ENCODE measurements around the gene ZACN. TPM values are rescaled to one million over a fixed set of nuclear protein-coding genes. Genes with fewer than 3 reads are reported as not detected.

Gene ZACN
- total RNA-seq, 1 donor from 2014 or later: not detected

GRCh38 chr17:76071531-76072147 lies 7.3 kb upstream of the ZACN start:
- peaks cover 29% of the 10 kb centered on the region for H3K4me1 ChIP-seq
- H3K9ac ChIP-seq: peak overlapping the region; percentile 67
- no peaks in the 10 kb centered on the region for H3K9me3 ChIP-seq (ENCODE audit: low read depth)
- peaks cover 39% of the 10 kb centered on the region for H3K79me2 ChIP-seq (ENCODE audit: low read depth)
- DNase-seq (ENCODE audit: low spot score): no peak
- TF ChIP-seq EZH2phosphoT487 (IDR thresholded peaks at IDR 0.05): no peak
- TF ChIP-seq, protein P1, sequence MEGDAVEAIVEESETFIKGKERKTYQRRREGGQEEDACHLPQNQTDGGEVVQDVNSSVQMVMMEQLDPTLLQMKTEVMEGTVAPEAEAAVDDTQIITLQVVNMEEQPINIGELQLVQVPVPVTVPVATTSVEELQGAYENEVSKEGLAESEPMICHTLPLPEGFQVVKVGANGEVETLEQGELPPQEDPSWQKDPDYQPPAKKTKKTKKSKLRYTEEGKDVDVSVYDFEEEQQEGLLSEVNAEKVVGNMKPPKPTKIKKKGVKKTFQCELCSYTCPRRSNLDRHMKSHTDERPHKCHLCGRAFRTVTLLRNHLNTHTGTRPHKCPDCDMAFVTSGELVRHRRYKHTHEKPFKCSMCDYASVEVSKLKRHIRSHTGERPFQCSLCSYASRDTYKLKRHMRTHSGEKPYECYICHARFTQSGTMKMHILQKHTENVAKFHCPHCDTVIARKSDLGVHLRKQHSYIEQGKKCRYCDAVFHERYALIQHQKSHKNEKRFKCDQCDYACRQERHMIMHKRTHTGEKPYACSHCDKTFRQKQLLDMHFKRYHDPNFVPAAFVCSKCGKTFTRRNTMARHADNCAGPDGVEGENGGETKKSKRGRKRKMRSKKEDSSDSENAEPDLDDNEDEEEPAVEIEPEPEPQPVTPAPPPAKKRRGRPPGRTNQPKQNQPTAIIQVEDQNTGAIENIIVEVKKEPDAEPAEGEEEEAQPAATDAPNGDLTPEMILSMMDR (IDR thresholded peaks at IDR 0.05): no peak
- TF ChIP-seq EZH2 (IDR thresholded peaks at IDR 0.05): no peak
- H3K27me3 Mint-ChIP-seq (ENCODE audit: insufficient read depth, low read depth): peaks cover 29% of the 10 kb centered on the region
- H3K9me3 Mint-ChIP-seq: no peaks in the 10 kb centered on the region
- no peak overlapping the region for H3K27ac ChIP-seq
- peaks cover 39% of the 10 kb centered on the region for H3K27me3 ChIP-seq
- peak overlapping the region; percentile 81 for H3K4me3 ChIP-seq
- peaks cover 11% of the 10 kb centered on the region for H3F3A ChIP-seq (ENCODE audit: low read depth)
- H3K36me3 ChIP-seq: no peaks in the 10 kb centered on the region
- peak overlapping the region; percentile 28 for H2AFZ ChIP-seq (replicated peaks)
- H3K4me2 ChIP-seq: peak overlapping the region; percentile 96
- H3K4me1 Mint-ChIP-seq: peaks cover 24% of the 10 kb centered on the region
- peaks cover 35% of the 10 kb centered on the region for H4K20me1 ChIP-seq (ENCODE audit: low read depth)
- peak overlapping the region; percentile 93 for H3K27ac Mint-ChIP-seq
- peak overlapping the region; percentile 98 for H3K4me3 Mint-ChIP-seq
- peaks cover 7% of the 10 kb centered on the region for H3K36me3 Mint-ChIP-seq

GRCh38 chr17:76072148-76072858 lies 6.7 kb upstream of the ZACN start, which contains the start of gene SRP68:
Gene SRP68 (minus strand): TSS chr17:76072517. CDS start chr17:76072491, 26 bp downstream.
- H3K4me1 ChIP-seq: peaks cover 34% of the 10 kb centered on the region

DNA sequence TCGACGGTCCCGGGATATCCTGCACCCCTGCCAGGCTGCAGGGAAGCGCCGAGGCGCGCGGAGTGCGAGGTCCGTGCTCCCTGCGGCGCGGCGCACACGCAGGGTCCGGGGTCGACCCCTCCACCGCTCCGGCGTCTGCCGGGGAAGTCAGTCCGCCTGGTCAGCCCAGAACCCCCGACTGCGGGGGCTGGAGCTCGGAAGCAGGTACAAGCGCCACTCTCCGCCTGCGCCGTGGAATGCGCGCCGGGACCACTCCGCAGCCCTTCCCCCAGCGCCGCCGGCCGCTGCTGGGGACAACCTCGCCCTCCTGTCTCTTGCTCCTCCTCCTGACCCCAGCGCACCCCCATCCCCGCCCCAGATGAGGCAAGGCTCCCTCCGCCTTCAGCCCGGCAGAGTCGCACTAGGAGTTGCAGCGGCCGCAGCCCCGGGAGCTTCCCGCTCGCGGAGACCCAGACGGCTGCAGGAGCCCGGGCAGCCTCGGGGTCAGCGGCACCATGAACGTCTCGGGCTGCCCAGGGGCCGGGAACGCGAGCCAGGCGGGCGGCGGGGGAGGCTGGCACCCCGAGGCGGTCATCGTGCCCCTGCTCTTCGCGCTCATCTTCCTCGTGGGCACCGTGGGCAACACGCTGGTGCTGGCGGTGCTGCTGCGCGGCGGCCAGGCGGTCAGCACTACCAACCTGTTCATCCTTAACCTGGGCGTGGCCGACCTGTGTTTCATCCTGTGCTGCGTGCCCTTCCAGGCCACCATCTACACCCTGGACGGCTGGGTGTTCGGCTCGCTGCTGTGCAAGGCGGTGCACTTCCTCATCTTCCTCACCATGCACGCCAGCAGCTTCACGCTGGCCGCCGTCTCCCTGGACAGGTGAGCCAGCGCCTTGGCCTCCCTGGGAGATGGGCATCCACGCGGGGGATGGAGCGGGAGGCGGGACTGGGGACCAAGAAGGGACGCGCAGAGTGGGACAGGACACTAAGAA lies 4.3 kb upstream of the ZACN start, which contains the start of gene GALR2:
TSS of gene GALR2 (plus strand) at position 392 of the 974 bp plus-strand sequence. CDS start at position 495, 103 bp downstream.
- Mint-ChIP-seq H3K27me3 (ENCODE audit: insufficient read depth, low read depth) (peaks cover 58% of the 10 kb centered on the region), H3K27ac (no peak within 1 kb of the TSS), H3K9me3 (no peaks in the 10 kb centered on the region), H3K36me3 (no peaks in the 10 kb centered on the region), H3K4me1 (peaks cover 27% of the 10 kb centered on the region), H3K4me3 (peak within 1 kb of the TSS; percentile 80)
- H3K36me3 ChIP-seq: no peaks in the 10 kb centered on the region
- no peaks in the 10 kb centered on the region for H3K9me3 ChIP-seq (ENCODE audit: low read depth)
- H3K27ac ChIP-seq: no peak within 1 kb of the TSS
- peak within 1 kb of the TSS; percentile 52 for H3K4me3 ChIP-seq
- H3K79me2 ChIP-seq (ENCODE audit: low read depth): peaks cover 25% of the 10 kb centered on the region
- H3K27me3 ChIP-seq: peaks cover 70% of the 10 kb centered on the region
- H2AFZ ChIP-seq (replicated peaks): peak within 1 kb of the TSS; percentile 86
- peak within 1 kb of the TSS; percentile 91 for H3K4me2 ChIP-seq
- peaks cover 42% of the 10 kb centered on the region for H3K4me1 ChIP-seq
- peak; percentile 94 for TF ChIP-seq EZH2 (IDR thresholded peaks at IDR 0.05)
- TF ChIP-seq EZH2phosphoT487 (IDR thresholded peaks at IDR 0.05): peak; percentile 89
- TF ChIP-seq, protein P1 (IDR thresholded peaks at IDR 0.05): no peak
- H3K9ac ChIP-seq: no peak within 1 kb of the TSS
- peaks cover 17% of the 10 kb centered on the region for H3F3A ChIP-seq (ENCODE audit: low read depth)
- peak; percentile 70 for DNase-seq (ENCODE audit: low spot score)
- peaks cover 60% of the 10 kb centered on the region for H4K20me1 ChIP-seq (ENCODE audit: low read depth)

More at GRCh38 chr17:76072148-76072858, 6.7 kb upstream of the ZACN start, which contains the start of gene SRP68:
- H3K36me3 ChIP-seq: no peaks in the 10 kb centered on the region
- peaks cover 11% of the 10 kb centered on the region for H3F3A ChIP-seq (ENCODE audit: low read depth)
- peak within 1 kb of the TSS; percentile 96 for H3K4me2 ChIP-seq
- peaks cover 34% of the 10 kb centered on the region for H3K27me3 Mint-ChIP-seq (ENCODE audit: insufficient read depth, low read depth)
- peak within 1 kb of the TSS; percentile 81 for H3K4me3 ChIP-seq
- peak within 1 kb of the TSS; percentile 93 for H3K27ac Mint-ChIP-seq
- peaks cover 42% of the 10 kb centered on the region for H4K20me1 ChIP-seq (ENCODE audit: low read depth)
- peaks cover 46% of the 10 kb centered on the region for H3K27me3 ChIP-seq
- no peaks in the 10 kb centered on the region for H3K9me3 ChIP-seq (ENCODE audit: low read depth)
- TF ChIP-seq, protein P1 (IDR thresholded peaks at IDR 0.05): no peak
- TF ChIP-seq EZH2 (IDR thresholded peaks at IDR 0.05): no peak
- TF ChIP-seq EZH2phosphoT487 (IDR thresholded peaks at IDR 0.05): no peak
- H2AFZ ChIP-seq (replicated peaks): peak within 1 kb of the TSS; percentile 68
- no peak within 1 kb of the TSS for H3K27ac ChIP-seq
- peaks cover 39% of the 10 kb centered on the region for H3K79me2 ChIP-seq (ENCODE audit: low read depth)
- H3K9ac ChIP-seq: peak within 1 kb of the TSS; percentile 67
- no peaks in the 10 kb centered on the region for H3K9me3 Mint-ChIP-seq
- H3K4me1 Mint-ChIP-seq: peaks cover 24% of the 10 kb centered on the region
- H3K4me3 Mint-ChIP-seq: peak within 1 kb of the TSS; percentile 98
- peak; percentile 96 for DNase-seq (ENCODE audit: low spot score)
- peaks cover 3% of the 10 kb centered on the region for H3K36me3 Mint-ChIP-seq

Data from neural progenitor cell (in vitro differentiated cells).